ENCODE results near the gene KCNJ5.
A peak's percentile ranks its signal among the peaks of the same experiment; 100 is the strongest.

Gene KCNJ5

GRCh38 chr11:128890543-128891368, at the start of gene KCNJ5:
KCNJ5 (plus strand) TSS chr11:128891356; CDS start chr11:128911274, 19,918 bp downstream.
- CTCF ChIA-PET, result interaction anchor here (0.6 to 1.0 kb wide), 2 partner anchors 62 to 272 kb away, joined by 3 read pairs; no protein-coding TSS in a partner anchor
- no peaks in the 10 kb centered on the region for H3K36me3 Mint-ChIP-seq
- H3K4me1 Mint-ChIP-seq, result peaks cover 19% of the 10 kb centered on the region
- DNase-seq, result no peak
- no peaks in the 10 kb centered on the region for H3K9me3 Mint-ChIP-seq
- peaks cover 93% of the 10 kb centered on the region for H3K27me3 Mint-ChIP-seq
- H3K4me3 Mint-ChIP-seq, result peak within 1 kb of the TSS; percentile 42
- H3K27ac Mint-ChIP-seq, result no peak within 1 kb of the TSS

GRCh38 chr11:128841461-128842072, 49.6 kb upstream of the KCNJ5 start:
- DNase-seq, result no peak
- peaks cover 7% of the 10 kb centered on the region for H3K36me3 Mint-ChIP-seq
- CTCF ChIA-PET, result interaction anchor here (13.6 kb wide), 1 partner anchor 11 kb away, joined by 95 read pairs; no protein-coding TSS in a partner anchor
- H3K27ac Mint-ChIP-seq, result no peak overlapping the region
- H3K9me3 Mint-ChIP-seq, result peaks cover 6% of the 10 kb centered on the region
- peaks cover 77% of the 10 kb centered on the region for H3K4me1 Mint-ChIP-seq
- H3K27me3 Mint-ChIP-seq, result no peaks in the 10 kb centered on the region
- H3K4me3 Mint-ChIP-seq, result no peak overlapping the region

GRCh38 chr11:128843198-128843785, 47.9 kb upstream of the KCNJ5 start:
- no peak for DNase-seq
- H3K9me3 Mint-ChIP-seq, result peaks cover 6% of the 10 kb centered on the region
- H3K4me3 Mint-ChIP-seq, result no peak overlapping the region
- no peaks in the 10 kb centered on the region for H3K27me3 Mint-ChIP-seq
- H3K36me3 Mint-ChIP-seq, result peaks cover 7% of the 10 kb centered on the region
- no peak overlapping the region for H3K27ac Mint-ChIP-seq
- CTCF ChIA-PET, result interaction anchor here (0.7 to 13.6 kb wide), 3 partner anchors 12 to 686 kb away, joined by 3 to 95 read pairs (median 44); no protein-coding TSS in a partner anchor
- H3K4me1 Mint-ChIP-seq, result peaks cover 61% of the 10 kb centered on the region

GRCh38 chr11:128845334-128845780, 45.8 kb upstream of the KCNJ5 start:
- H3K36me3 Mint-ChIP-seq, result peaks cover 3% of the 10 kb centered on the region
- CTCF ChIA-PET, result interaction anchor here (0.8 to 13.6 kb wide), 8 partner anchors 10 to 688 kb away, joined by 3 to 95 read pairs (median 5); no protein-coding TSS in a partner anchor
- H3K27me3 Mint-ChIP-seq, result no peaks in the 10 kb centered on the region
- peaks cover 52% of the 10 kb centered on the region for H3K4me1 Mint-ChIP-seq
- DNase-seq, result peak; percentile 49
- H3K9me3 Mint-ChIP-seq, result no peaks in the 10 kb centered on the region
- H3K4me3 Mint-ChIP-seq, result no peak overlapping the region
- H3K27ac Mint-ChIP-seq, result peak overlapping the region; percentile 75

- Mint-ChIP-seq H3K27me3 (no peaks in the 10 kb centered on the region), H3K9me3 (no peaks in the 10 kb centered on the region), H3K36me3 (no peaks in the 10 kb centered on the region), H3K4me1 (peaks cover 40% of the 10 kb centered on the region), H3K4me3 (no peak overlapping the region), H3K27ac (no peak overlapping the region)
- no peak for DNase-seq
- CTCF ChIA-PET, result interaction anchor here (1.2 to 13.6 kb wide), 8 partner anchors 12 to 689 kb away, joined by 3 to 95 read pairs (median 8); no protein-coding TSS in a partner anchor
Observed at GRCh38 chr11:128846985-128847384, 44.2 kb upstream of the KCNJ5 start.

- no peak overlapping the region for H3K27ac Mint-ChIP-seq
Observed at GRCh38 chr11:128848815-128849455, 42.2 kb upstream of the KCNJ5 start.

GRCh38 chr11:128852327-128853023, 38.7 kb upstream of the KCNJ5 start:
- CTCF ChIA-PET, result interaction anchor here (0.8 to 13.6 kb wide), 3 partner anchors 21 to 695 kb away, joined by 3 to 95 read pairs (median 5); no protein-coding TSS in a partner anchor
- H3K27me3 Mint-ChIP-seq, result peaks cover 39% of the 10 kb centered on the region
- H3K4me3 Mint-ChIP-seq, result no peak overlapping the region

More at GRCh38 chr11:128848815-128849455, 42.2 kb upstream of the KCNJ5 start:
- CTCF ChIA-PET, result interaction anchor here (0.7 to 13.6 kb wide), 13 partner anchors 10 to 1266 kb away, joined by 3 to 95 read pairs (median 6); no protein-coding TSS in a partner anchor
- H3K4me1 Mint-ChIP-seq, result peaks cover 31% of the 10 kb centered on the region
- H3K4me3 Mint-ChIP-seq, result no peak overlapping the region
- H3K36me3 Mint-ChIP-seq, result no peaks in the 10 kb centered on the region
- DNase-seq, result peak; percentile 71
- H3K9me3 Mint-ChIP-seq, result no peaks in the 10 kb centered on the region
- H3K27me3 Mint-ChIP-seq, result peaks cover 7% of the 10 kb centered on the region

GRCh38 chr11:128853559-128853958, 37.6 kb upstream of the KCNJ5 start:
- CTCF ChIA-PET, result interaction anchor here (0.7 to 1.3 kb wide), 2 partner anchors 77 to 696 kb away, joined by 3 to 5 read pairs; no protein-coding TSS in a partner anchor
- H3K27ac Mint-ChIP-seq, result no peak overlapping the region
- peaks cover 39% of the 10 kb centered on the region for H3K27me3 Mint-ChIP-seq
- no peaks in the 10 kb centered on the region for H3K36me3 Mint-ChIP-seq
- no peak overlapping the region for H3K4me3 Mint-ChIP-seq
- peaks cover 5% of the 10 kb centered on the region for H3K4me1 Mint-ChIP-seq
- DNase-seq, result no peak
- no peaks in the 10 kb centered on the region for H3K9me3 Mint-ChIP-seq

More at GRCh38 chr11:128852327-128853023, 38.7 kb upstream of the KCNJ5 start:
- Mint-ChIP-seq H3K27ac (no peak overlapping the region), H3K36me3 (no peaks in the 10 kb centered on the region), H3K4me1 (peaks cover 7% of the 10 kb centered on the region), H3K9me3 (no peaks in the 10 kb centered on the region)
- DNase-seq, result no peak

- CTCF ChIA-PET, result interaction anchor here (1.3 to 2.3 kb wide), 3 partner anchors 9 to 30 kb away, joined by 3 to 9 read pairs (median 5); no protein-coding TSS in a partner anchor
- Mint-ChIP-seq H3K4me3 (no peak overlapping the region), H3K9me3 (no peaks in the 10 kb centered on the region), H3K27ac (no peak overlapping the region), H3K27me3 (peaks cover 44% of the 10 kb centered on the region), H3K36me3 (no peaks in the 10 kb centered on the region), H3K4me1 (peaks cover 4% of the 10 kb centered on the region)
- no peak for DNase-seq
Observed at GRCh38 chr11:128854841-128855240, 36.3 kb upstream of the KCNJ5 start.

- no peak overlapping the region for H3K4me3 Mint-ChIP-seq
Observed at GRCh38 chr11:128856241-128856640, 34.9 kb upstream of the KCNJ5 start.

GRCh38 chr11:128857341-128857740, 33.8 kb upstream of the KCNJ5 start:
- no peak overlapping the region for H3K4me3 Mint-ChIP-seq
- no peak overlapping the region for H3K27ac Mint-ChIP-seq
- no peak for DNase-seq
- no peaks in the 10 kb centered on the region for H3K9me3 Mint-ChIP-seq
- H3K27me3 Mint-ChIP-seq, result peaks cover 66% of the 10 kb centered on the region
- no peaks in the 10 kb centered on the region for H3K36me3 Mint-ChIP-seq
- CTCF ChIA-PET, result interaction anchor here (0.6 to 5.1 kb wide), 6 partner anchors 10 to 700 kb away, joined by 3 to 44 read pairs (median 4); no protein-coding TSS in a partner anchor
- H3K4me1 Mint-ChIP-seq, result peaks cover 8% of the 10 kb centered on the region

More at GRCh38 chr11:128856241-128856640, 34.9 kb upstream of the KCNJ5 start:
- Mint-ChIP-seq H3K4me1 (peaks cover 8% of the 10 kb centered on the region), H3K36me3 (no peaks in the 10 kb centered on the region), H3K9me3 (no peaks in the 10 kb centered on the region), H3K27ac (no peak overlapping the region), H3K27me3 (peaks cover 55% of the 10 kb centered on the region)
- DNase-seq, result no peak
- CTCF ChIA-PET, result interaction anchor here (2.3 kb wide), 1 partner anchor 11 kb away, joined by 9 read pairs; no protein-coding TSS in a partner anchor

GRCh38 chr11:128859563-128860441, 31.4 kb upstream of the KCNJ5 start:
- CTCF ChIA-PET, result interaction anchor here (0.9 to 5.1 kb wide), 9 partner anchors 13 to 702 kb away, joined by 3 to 44 read pairs (median 3); no protein-coding TSS in a partner anchor
- no peaks in the 10 kb centered on the region for H3K36me3 Mint-ChIP-seq
- H3K4me3 Mint-ChIP-seq, result no peak overlapping the region
- no peak overlapping the region for H3K27ac Mint-ChIP-seq
- H3K9me3 Mint-ChIP-seq, result no peaks in the 10 kb centered on the region
- H3K4me1 Mint-ChIP-seq, result peaks cover 8% of the 10 kb centered on the region
- peaks cover 61% of the 10 kb centered on the region for H3K27me3 Mint-ChIP-seq
- DNase-seq, result peak; percentile 81

Measured in activated naive CD4-positive, alpha-beta T cell treated with anti-CD3 and anti-CD28 coated beads, Interleukin-2, amount 10 ng/mL, durations not matched to agents 7 days and 5 days (primary cell).